ENCODE results near the gene TBCK. TPM values are rescaled to one million over a fixed set of nuclear protein-coding genes. Genes with fewer than 3 reads are reported as not detected.

TBCK gene
- total and polyA plus RNA-seq, 9 of the 15 experiments (the other 6 are each of a cell fraction or from before 2014, with no cell fraction given) = 5.3 to 26.6 (median 16.2) TPM

DNA sequence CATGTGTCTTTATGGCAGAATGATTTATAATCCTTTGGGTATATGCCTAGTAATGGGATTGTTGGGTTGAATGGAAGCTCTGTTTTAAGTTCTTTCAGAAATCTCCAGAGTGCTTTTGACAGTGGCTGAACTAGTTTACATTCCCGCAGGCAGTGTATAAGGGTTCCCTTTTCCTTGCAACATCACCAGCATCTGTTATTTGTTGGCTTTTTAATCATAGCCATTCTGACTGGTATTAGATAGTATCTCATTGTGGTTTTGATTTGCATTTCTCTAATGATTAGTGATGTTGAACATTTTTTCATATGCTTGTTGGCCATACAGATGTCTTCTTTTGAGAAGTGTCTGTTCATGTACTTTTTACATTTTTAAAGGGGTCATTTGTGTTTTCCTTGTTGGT lies 129.8 kb downstream of the TBCK start (continued):
- TF ChIP-seq, protein P1, sequence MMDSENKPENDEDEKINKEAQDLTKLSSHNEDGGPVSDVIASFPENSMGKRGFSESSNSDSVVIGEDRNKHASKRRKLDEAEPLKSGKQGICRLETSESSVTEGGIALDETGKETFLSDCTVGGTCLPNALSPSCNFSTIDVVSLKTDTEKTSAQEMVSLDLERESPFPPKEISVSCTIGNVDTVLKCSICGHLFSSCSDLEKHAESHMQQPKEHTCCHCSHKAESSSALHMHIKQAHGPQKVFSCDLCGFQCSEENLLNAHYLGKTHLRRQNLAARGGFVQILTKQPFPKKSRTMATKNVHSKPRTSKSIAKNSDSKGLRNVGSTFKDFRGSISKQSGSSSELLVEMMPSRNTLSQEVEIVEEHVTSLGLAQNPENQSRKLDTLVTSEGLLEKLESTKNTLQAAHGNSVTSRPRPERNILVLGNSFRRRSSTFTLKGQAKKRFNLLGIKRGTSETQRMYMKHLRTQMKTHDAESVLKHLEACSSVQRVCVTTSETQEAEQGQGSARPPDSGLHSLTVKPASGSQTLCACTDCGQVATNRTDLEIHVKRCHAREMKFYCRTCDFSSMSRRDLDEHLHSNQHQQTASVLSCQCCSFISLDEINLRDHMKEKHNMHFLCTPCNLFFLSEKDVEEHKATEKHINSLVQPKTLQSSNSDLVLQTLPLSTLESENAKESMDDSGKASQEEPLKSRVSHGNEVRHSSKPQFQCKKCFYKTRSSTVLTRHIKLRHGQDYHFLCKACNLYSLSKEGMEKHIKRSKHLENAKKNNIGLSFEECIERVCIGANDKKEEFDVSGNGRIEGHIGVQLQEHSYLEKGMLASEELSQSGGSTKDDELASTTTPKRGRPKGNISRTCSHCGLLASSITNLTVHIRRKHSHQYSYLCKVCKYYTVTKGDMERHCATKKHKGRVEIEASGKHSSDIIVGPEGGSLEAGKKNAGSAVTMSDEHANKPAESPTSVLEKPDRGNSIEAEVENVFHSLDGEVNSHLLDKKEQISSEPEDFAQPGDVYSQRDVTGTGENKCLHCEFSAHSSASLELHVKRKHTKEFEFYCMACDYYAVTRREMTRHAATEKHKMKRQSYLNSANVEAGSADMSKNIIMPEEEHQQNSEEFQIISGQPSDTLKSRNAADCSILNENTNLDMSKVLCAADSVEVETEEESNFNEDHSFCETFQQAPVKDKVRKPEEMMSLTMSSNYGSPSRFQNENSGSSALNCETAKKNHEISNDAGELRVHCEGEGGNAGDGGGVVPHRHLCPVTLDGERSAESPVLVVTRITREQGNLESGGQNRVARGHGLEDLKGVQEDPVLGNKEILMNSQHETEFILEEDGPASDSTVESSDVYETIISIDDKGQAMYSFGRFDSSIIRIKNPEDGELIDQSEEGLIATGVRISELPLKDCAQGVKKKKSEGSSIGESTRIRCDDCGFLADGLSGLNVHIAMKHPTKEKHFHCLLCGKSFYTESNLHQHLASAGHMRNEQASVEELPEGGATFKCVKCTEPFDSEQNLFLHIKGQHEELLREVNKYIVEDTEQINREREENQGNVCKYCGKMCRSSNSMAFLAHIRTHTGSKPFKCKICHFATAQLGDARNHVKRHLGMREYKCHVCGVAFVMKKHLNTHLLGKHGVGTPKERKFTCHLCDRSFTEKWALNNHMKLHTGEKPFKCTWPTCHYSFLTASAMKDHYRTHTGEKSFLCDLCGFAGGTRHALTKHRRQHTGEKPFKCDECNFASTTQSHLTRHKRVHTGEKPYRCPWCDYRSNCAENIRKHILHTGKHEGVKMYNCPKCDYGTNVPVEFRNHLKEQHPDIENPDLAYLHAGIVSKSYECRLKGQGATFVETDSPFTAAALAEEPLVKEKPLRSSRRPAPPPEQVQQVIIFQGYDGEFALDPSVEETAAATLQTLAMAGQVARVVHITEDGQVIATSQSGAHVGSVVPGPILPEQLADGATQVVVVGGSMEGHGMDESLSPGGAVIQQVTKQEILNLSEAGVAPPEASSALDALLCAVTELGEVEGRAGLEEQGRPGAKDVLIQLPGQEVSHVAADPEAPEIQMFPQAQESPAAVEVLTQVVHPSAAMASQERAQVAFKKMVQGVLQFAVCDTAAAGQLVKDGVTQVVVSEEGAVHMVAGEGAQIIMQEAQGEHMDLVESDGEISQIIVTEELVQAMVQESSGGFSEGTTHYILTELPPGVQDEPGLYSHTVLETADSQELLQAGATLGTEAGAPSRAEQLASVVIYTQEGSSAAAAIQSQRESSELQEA (IDR thresholded peaks at IDR 0.05; ENCODE audit: low read depth) = no peak
- no peak for TF ChIP-seq NFIC (IDR thresholded peaks at IDR 0.05)
- TF ChIP-seq, protein P2, sequence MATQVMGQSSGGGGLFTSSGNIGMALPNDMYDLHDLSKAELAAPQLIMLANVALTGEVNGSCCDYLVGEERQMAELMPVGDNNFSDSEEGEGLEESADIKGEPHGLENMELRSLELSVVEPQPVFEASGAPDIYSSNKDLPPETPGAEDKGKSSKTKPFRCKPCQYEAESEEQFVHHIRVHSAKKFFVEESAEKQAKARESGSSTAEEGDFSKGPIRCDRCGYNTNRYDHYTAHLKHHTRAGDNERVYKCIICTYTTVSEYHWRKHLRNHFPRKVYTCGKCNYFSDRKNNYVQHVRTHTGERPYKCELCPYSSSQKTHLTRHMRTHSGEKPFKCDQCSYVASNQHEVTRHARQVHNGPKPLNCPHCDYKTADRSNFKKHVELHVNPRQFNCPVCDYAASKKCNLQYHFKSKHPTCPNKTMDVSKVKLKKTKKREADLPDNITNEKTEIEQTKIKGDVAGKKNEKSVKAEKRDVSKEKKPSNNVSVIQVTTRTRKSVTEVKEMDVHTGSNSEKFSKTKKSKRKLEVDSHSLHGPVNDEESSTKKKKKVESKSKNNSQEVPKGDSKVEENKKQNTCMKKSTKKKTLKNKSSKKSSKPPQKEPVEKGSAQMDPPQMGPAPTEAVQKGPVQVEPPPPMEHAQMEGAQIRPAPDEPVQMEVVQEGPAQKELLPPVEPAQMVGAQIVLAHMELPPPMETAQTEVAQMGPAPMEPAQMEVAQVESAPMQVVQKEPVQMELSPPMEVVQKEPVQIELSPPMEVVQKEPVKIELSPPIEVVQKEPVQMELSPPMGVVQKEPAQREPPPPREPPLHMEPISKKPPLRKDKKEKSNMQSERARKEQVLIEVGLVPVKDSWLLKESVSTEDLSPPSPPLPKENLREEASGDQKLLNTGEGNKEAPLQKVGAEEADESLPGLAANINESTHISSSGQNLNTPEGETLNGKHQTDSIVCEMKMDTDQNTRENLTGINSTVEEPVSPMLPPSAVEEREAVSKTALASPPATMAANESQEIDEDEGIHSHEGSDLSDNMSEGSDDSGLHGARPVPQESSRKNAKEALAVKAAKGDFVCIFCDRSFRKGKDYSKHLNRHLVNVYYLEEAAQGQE (IDR thresholded peaks at IDR 0.05; ENCODE audit: borderline replicate concordance) = no peak
- TF ChIP-seq, protein P2 (CRISPR knock-in tag; IDR thresholded peaks at IDR 0.05; ENCODE audit: low read depth) = no peak
- no peak for TF ChIP-seq ZBTB7A (IDR thresholded peaks at IDR 0.05; ENCODE audit: borderline replicate concordance, control insufficient read depth, low read depth, low read length)
- TF ChIP-seq PHB2 (IDR thresholded peaks at IDR 0.05; ENCODE audit: low read depth) = no peak

Measured in K562 (cell line).